ENCODE data around the gene ENOX1.

The ENOX1 gene

GRCh38 chr13:43529796-43530195 is 257.0 kb downstream of the ENOX1 start:
- POLR2A ChIA-PET = no interaction called here
- TF ChIP-seq NFRKB (IDR thresholded peaks at IDR 0.05) (no peak), TARDBP (IDR thresholded peaks at IDR 0.05) (no peak), ARNT (IDR thresholded peaks at IDR 0.05) (no peak), FOXA1 (IDR thresholded peaks at IDR 0.05) (no peak), CTBP1 (IDR thresholded peaks at IDR 0.05; ENCODE audit: borderline replicate concordance) (no peak), BHLHE40 (IDR thresholded peaks at IDR 0.05; ENCODE audit: borderline replicate concordance) (no peak), SP1 (IDR thresholded peaks at IDR 0.05) (no peak), HDGF (IDR thresholded peaks at IDR 0.05; ENCODE audit: borderline replicate concordance) (no peak), FOXM1 (IDR thresholded peaks at IDR 0.05; ENCODE audit: borderline replicate concordance) (no peak), SUZ12 (IDR thresholded peaks at IDR 0.05) (no peak)
- CTCF ChIA-PET = no interaction called here
- DNase-seq (ENCODE audit: extremely low spot score) = no peak

GRCh38 chr13:43528992-43529391 is 257.8 kb downstream of the ENOX1 start:
- no peak for DNase-seq (ENCODE audit: extremely low spot score)
- TF ChIP-seq SUZ12 (IDR thresholded peaks at IDR 0.05) (no peak), PKNOX1 (IDR thresholded peaks at IDR 0.05) (no peak), HDGF (IDR thresholded peaks at IDR 0.05; ENCODE audit: borderline replicate concordance) (no peak), SP1 (IDR thresholded peaks at IDR 0.05) (no peak), L3MBTL2 (conservative IDR thresholded peaks at IDR 0.05) (no peak), TARDBP (IDR thresholded peaks at IDR 0.05) (no peak), BHLHE40 (IDR thresholded peaks at IDR 0.05; ENCODE audit: borderline replicate concordance) (no peak)
- ChIA-PET CTCF (no interaction called here), POLR2A (no interaction called here)

GRCh38 chr13:43522788-43523187 is 264.0 kb downstream of the ENOX1 start:
- CTCF ChIA-PET = no interaction called here
- TF ChIP-seq ELF4 (IDR thresholded peaks at IDR 0.05) (no peak), NFRKB (IDR thresholded peaks at IDR 0.05) (no peak), FOXK2 (IDR thresholded peaks at IDR 0.05) (no peak), SUZ12 (IDR thresholded peaks at IDR 0.05) (no peak), LEF1 (IDR thresholded peaks at IDR 0.05; ENCODE audit: borderline replicate concordance) (no peak), SP1 (IDR thresholded peaks at IDR 0.05) (no peak), ARNT (IDR thresholded peaks at IDR 0.05) (no peak), BHLHE40 (IDR thresholded peaks at IDR 0.05; ENCODE audit: borderline replicate concordance) (no peak), TARDBP (IDR thresholded peaks at IDR 0.05) (no peak), FOXA1 (IDR thresholded peaks at IDR 0.05) (no peak), ZNF384 (IDR thresholded peaks at IDR 0.05) (no peak), CTBP1 (IDR thresholded peaks at IDR 0.05; ENCODE audit: borderline replicate concordance) (no peak), PKNOX1 (IDR thresholded peaks at IDR 0.05) (no peak), HDGF (IDR thresholded peaks at IDR 0.05; ENCODE audit: borderline replicate concordance) (no peak), L3MBTL2 (conservative IDR thresholded peaks at IDR 0.05) (no peak), FOXM1 (IDR thresholded peaks at IDR 0.05; ENCODE audit: borderline replicate concordance) (no peak)
- DNase-seq (ENCODE audit: extremely low spot score) = no peak
- POLR2A ChIA-PET = no interaction called here

DNA sequence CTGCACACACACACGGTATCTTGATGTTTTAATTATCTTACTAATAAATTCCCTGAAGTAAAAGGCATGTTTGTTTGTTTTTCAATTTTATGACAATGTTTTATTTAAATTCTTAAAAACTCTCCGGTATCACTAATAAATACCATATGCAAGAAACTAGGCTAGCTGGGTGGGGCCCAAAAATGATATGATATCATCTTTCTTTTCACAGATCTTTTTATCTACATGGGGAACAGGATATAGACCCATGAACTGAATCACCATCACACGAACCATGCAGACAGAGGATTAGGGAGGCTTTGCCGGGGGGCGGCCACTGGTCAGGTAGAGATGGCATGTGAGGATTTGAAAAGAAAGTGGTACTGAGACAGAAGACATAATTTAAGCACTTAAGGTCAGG is 266.4 kb downstream of the ENOX1 start:
- CTCF ChIA-PET = no interaction called here
- POLR2A ChIA-PET = no interaction called here
- no peak for TF ChIP-seq FOXM1 (IDR thresholded peaks at IDR 0.05; ENCODE audit: borderline replicate concordance)
- TF ChIP-seq L3MBTL2 (conservative IDR thresholded peaks at IDR 0.05) = no peak
- TF ChIP-seq SP1 (IDR thresholded peaks at IDR 0.05) = no peak
- no peak for TF ChIP-seq NFRKB (IDR thresholded peaks at IDR 0.05)
- TF ChIP-seq FOXA1 (IDR thresholded peaks at IDR 0.05) = no peak
- TF ChIP-seq ARNT (IDR thresholded peaks at IDR 0.05) = no peak
- no peak for TF ChIP-seq CTBP1 (IDR thresholded peaks at IDR 0.05; ENCODE audit: borderline replicate concordance)
- no peak for TF ChIP-seq LEF1 (IDR thresholded peaks at IDR 0.05; ENCODE audit: borderline replicate concordance)
- TF ChIP-seq SUZ12 (IDR thresholded peaks at IDR 0.05) = no peak
- TF ChIP-seq PKNOX1 (IDR thresholded peaks at IDR 0.05) = no peak
- no peak for TF ChIP-seq FOXK2 (IDR thresholded peaks at IDR 0.05)
- TF ChIP-seq ELF4 (IDR thresholded peaks at IDR 0.05) = no peak
- no peak for TF ChIP-seq HDGF (IDR thresholded peaks at IDR 0.05; ENCODE audit: borderline replicate concordance)
- no peak for TF ChIP-seq ZNF384 (IDR thresholded peaks at IDR 0.05)
- TF ChIP-seq TARDBP (IDR thresholded peaks at IDR 0.05) = no peak
- no peak for DNase-seq (ENCODE audit: extremely low spot score)

GRCh38 chr13:43518833-43519232 is 267.9 kb downstream of the ENOX1 start:
- ChIA-PET CTCF (no interaction called here), POLR2A (no interaction called here)
- no peak for DNase-seq (ENCODE audit: extremely low spot score)
- TF ChIP-seq L3MBTL2 (conservative IDR thresholded peaks at IDR 0.05) (no peak), ELF4 (IDR thresholded peaks at IDR 0.05) (no peak), SUZ12 (IDR thresholded peaks at IDR 0.05) (no peak), FOXK2 (IDR thresholded peaks at IDR 0.05) (no peak), SP1 (IDR thresholded peaks at IDR 0.05) (no peak), ZNF384 (IDR thresholded peaks at IDR 0.05) (no peak), FOXA1 (IDR thresholded peaks at IDR 0.05) (no peak), ARNT (IDR thresholded peaks at IDR 0.05) (no peak), TARDBP (IDR thresholded peaks at IDR 0.05) (no peak)

GRCh38 chr13:43516401-43516833 is 270.4 kb downstream of the ENOX1 start:
- POLR2A ChIA-PET = no interaction called here
- CTCF ChIA-PET = no interaction called here
- TF ChIP-seq FOXK2 (IDR thresholded peaks at IDR 0.05) (no peak), FOXM1 (IDR thresholded peaks at IDR 0.05; ENCODE audit: borderline replicate concordance) (no peak), TARDBP (IDR thresholded peaks at IDR 0.05) (no peak), NFRKB (IDR thresholded peaks at IDR 0.05) (no peak), LEF1 (IDR thresholded peaks at IDR 0.05; ENCODE audit: borderline replicate concordance) (no peak), ELF4 (IDR thresholded peaks at IDR 0.05) (no peak), CTBP1 (IDR thresholded peaks at IDR 0.05; ENCODE audit: borderline replicate concordance) (no peak), PKNOX1 (IDR thresholded peaks at IDR 0.05) (no peak), FOXA1 (IDR thresholded peaks at IDR 0.05) (no peak), SP1 (IDR thresholded peaks at IDR 0.05) (no peak), ZNF384 (IDR thresholded peaks at IDR 0.05) (no peak), SUZ12 (IDR thresholded peaks at IDR 0.05) (no peak)
- no peak for DNase-seq (ENCODE audit: extremely low spot score)
